ENCODE results near the gene WDR33.

DNA sequence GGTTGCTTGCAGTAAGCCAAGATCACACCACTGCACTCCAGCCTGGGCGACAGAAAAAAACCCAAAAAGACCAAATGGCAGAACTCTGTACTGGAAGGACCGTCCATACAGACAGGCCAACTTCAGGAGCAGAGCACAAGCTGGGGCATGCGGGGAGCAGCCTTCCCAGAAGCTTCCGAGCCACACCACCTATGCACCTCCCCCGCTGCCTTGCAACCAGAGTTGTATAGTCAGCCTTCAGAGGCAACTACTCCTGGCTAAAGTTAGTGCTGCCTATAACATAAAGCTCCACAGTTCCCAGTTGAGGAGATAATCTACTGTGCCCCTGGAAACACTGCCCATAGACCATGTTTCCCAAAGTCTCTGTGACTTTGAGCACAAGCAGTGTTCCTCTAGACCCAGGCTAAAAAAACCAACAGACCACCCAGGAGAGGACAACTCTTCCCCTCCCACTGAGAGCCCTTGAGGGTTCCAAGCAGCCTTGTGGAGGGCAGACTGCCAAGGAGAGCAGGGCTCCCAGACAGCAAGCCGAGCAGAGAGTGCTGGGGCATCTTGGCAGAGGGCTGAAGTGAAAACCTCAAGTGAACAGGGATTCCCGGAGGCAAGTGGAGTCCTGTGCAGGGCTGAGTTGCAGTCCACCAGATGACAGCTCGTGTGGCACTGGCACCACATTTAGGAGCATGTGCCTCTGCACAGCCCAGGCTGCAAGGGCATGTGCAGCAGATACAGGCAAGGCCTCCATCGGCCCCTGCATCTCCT, 102.9 kb downstream of the WDR33 start:
- TF ChIP-seq SUZ12 (IDR thresholded peaks at IDR 0.05; ENCODE audit: extremely low read depth, insufficient read depth, insufficient read length) = no peak
- TF ChIP-seq ZNF274 (IDR thresholded peaks at IDR 0.05; ENCODE audit: low read depth, low read length) = no peak
